NCI-H2029 treated with DMSO at 0.1 percent for 48 hours (cell line): ENCODE data around the gene HDLBP.

Experiments
- DNase-seq: peaks from one replicate; lab custom pipeline; 2025; lab: John Stamatoyannopoulos, UW

Gene HDLBP

DNA sequence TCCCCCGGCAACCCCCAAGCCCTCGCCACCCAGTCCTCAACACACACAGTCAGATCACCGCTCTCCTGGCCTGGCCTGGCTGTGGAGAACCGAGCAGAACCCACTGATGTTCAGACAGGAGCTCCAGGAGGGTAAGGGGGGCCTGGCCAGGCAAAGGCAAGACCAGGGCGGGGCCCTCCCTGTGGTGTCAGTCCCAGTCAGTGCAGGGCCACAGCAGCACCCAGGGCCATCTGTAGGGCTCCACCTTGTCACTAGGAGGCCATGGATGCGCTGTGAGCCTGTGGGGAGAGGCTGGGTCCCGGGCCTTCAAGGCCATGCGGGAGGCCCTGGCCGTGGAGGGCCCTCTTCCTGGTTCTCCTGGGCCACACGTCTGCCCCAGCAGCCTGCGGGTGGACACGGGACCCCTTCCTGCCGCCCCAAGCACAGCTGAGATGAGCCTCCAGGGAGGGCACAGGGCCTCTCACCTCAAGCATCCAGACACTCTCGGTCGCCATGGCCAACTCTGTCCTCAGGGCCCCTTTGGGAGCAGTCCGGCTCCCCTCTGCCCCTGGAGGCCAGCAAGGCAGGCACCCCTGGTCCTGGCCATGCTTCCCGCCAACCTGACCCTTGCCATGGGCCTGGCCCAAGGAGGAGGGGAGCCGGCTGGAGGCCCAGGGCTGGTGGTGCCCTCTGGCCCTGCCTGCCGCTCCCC, 125.0 kb downstream of the HDLBP start:
- no peak for DNase-seq

DNA sequence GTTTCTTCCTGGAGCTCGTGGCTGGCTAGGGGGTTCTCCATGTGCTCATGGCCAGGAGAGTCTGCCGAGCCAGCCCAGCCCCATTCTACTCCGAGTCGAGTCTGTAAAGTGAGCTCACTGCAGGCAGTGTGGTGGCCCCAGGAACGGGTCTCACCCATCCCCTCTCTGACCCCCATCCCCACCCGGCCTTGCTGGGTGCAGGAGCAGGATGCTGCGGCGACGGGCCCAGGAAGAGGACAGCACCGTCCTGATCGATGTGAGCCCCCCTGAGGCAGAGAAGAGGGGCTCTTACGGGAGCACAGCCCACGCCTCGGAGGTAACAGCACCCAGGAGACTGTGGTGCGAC, 125.6 kb downstream of the HDLBP start:
- no peak for DNase-seq

DNA sequence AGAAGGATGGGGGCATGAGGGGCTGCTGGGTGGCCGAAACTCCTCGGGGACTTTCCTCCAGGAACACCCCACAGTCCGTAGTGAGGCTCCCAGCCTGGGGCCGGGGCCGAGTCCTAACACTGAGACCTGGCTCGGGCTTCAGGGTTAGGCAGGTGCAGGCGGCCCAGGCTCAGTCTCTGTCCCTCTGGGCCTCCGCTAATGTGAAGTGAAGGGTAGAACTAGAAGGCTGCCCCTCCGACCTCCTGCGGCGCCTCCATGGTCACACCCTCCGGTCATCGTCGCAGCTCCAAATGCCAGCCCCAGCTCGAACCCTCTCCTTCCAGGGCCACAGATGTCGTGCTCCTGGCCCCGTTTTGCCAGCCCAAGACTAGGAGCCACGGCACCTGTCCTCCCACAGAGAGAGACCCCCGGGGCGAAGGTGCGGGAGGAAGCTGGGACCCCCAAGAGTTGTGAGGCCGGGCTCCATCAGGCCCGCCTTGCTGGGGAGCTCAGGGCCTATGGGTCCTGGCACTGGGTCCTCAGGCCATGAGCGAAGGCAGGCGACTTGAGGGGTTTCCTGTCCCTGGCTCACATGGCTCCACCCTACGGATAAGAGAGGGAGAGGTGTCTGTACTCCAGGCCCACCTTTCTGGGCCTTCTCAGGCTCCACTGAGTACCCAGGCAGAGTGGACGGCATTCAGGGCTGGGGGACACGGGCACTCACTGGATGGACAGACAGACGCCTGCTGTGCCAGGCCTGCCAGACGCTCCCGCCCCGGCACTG, 126.2 kb downstream of the HDLBP start:
- no peak for DNase-seq

DNA sequence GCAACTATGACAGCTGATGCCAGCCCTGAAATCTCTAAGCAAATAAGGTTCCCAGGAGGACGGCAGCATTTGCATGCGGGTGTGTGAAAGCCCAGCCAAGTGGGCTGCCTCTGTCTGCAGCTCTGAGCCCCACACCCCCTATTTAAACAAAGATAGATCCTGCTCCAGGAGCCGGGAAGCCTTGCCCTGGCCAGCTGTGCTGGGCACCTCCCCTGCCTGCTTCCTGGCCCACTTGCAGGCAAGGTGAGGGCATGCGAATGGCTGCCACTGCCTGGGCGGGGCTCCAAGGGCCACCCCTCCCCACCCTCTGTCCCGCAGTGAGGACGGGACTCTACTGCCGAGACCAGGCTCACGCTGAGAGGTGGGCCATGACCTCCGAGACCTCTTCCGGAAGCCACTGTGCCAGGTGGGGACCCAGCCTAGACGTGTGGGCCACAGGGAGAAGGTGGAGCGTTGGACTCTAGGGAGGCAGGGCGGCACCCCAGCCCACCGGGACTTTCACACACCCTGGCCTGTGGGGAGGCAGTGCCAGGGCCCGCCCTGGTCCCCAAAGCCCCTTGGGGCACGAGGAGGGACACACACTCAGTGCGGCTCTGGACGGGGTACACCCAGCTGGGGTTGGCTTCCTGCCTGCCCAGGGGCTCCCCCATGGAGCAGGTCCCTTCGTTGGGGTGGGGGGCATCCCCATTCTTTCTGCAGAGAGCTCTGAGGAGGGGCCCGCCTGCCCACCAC, 126.9 kb downstream of the HDLBP start, which contains the start of gene ANO7:
TSS of gene ANO7 (plus strand) at position 317 of the 732 bp plus-strand sequence. CDS start 1,387 bp downstream, outside the sequence.
- DNase-seq = no peak

DNA sequence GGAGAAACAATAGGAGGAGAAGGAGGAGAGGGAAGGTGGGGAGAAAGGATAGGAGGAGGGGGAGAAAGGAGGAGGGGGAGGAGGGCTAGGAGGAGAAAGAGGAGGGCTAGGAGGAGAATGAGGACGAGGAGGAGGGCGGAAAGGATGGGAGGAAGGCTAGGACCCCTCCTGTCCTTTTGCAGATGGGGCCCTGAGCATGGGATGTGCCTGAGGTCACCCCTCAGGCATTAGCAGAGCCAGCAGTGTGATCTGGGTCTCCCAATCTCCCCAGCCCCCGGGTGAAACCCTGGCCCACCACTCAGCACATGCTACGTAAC, 127.6 kb downstream of the HDLBP start:
- DNase-seq = no peak

DNA sequence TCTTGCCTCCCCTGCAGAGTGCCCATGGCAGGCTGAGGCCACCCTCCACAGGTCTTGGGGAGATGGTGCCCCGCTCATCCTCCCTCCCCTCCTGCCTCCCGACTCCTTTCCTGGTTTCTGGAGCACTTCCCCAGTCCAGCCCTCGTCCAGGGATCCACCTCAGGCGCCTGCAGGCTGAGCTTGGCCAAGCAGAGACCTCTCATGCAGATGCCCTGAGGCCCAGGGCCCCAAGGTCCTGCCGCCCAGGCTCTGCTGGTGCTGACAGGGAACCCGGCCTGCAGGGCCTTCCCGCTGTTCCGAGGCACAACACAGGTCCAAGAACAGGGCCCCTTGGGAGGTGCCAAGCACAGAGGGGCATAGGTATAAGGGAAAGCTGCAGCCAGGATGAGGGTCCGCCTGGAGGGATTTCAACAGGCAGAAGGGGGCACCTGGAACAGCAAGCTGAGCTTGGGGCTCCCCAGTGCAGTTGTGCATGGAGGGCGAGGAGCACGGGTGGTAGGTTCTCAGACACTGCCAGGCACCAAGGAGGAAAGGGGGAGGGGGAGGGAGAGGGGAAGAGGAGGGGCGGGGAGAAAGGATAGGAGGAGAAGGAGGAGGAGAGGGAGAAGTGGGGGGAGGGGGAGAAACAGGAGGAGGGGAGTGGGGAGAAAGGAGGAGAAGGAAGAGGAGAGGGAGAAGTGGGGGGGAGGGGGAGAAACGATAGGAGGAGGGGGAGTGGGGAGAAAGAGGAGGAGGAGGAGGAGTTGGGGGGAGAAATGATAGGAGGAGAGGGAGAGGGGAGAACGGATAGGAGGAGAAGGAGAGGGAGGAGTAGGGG, 128.2 kb downstream of the HDLBP start:
- DNase-seq = no peak

DNA sequence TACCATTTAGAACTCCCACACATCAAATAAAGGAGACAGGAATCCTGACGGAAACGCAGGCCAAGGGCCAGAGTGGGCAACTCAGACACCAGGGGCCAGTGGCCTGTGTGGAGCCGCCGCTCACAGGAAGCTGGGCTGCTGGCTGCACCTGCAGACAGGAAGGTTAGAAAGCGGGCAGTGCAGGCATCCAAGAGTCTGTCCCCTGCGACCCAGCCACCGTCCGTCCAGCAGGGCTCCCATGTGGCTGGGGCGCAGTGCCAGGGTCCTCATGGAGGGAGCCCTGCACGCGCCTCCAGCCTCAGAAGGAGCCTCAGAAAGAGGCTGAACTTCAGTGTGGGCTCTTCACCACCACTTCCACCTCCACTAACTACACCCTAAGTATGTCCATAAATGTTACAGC, 129.5 kb downstream of the HDLBP start:
- no peak for DNase-seq

DNA sequence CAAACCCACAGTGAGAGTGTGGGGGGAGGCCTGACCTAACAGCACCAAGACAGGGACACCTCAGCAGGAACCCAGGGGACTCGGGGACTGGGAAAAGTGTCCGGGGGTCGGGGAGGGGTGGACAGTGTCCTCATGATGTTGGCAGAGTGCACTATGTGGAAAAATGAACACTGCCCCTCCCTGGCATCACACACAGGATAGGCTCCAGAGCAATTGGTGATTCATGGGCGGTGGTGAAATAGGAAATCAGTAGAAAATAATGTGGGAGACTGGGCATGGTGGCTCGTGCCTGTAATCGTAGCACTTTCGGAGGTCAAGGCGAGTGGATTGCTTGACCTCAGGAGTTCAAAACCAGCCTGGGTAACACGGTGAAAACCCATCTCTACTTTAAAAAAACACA, 130.6 kb downstream of the HDLBP start:
- DNase-seq = no peak

DNA sequence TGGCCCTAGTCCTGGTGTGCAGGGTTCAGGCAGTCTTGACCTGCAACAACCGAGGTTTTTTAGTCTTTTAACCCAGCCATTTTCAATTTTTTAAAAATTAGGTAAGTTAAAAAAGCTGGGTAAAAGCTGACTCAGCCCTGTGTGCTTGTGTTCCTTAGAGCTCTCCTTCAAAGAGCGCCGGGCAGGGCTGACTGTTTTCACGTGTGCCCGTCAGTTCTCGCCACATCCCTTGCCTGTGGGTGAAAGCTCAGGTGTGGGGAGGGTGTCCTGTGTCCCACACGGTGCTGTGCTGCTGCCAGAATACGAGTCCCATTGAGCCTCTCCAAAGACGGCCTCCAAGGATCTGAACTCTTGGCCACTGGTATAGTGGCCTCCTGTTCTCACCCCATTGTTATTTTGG, 132.3 kb downstream of the HDLBP start:
- DNase-seq = no peak

DNA sequence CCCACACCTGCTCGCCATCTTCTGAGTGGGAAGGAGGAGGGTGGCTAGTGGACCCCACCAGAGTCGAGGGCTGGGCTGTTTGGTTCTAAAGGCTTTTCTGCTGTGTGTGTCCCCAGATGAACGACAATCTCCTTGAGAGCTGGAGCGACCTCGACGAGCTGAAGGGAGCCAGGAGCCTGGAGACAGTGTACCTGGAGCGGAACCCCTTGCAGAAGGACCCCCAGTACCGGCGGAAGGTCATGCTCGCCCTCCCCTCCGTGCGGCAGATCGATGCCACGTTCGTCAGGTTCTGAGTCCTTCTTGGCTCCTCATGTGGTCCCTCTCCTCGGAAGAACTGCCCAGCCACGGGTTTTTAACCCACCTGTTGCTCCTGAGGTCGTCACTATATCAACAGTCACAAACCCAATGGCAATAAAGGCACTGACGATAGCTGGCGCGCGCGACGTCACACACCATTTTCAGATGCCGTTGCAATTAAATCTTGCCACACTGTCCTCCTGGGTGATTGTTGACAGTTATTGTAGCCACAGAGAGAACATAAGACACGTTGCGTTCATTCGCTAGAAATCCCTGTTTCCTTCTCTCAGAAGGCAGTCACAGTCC, 132.8 kb downstream of the HDLBP start:
- DNase-seq = no peak

DNA sequence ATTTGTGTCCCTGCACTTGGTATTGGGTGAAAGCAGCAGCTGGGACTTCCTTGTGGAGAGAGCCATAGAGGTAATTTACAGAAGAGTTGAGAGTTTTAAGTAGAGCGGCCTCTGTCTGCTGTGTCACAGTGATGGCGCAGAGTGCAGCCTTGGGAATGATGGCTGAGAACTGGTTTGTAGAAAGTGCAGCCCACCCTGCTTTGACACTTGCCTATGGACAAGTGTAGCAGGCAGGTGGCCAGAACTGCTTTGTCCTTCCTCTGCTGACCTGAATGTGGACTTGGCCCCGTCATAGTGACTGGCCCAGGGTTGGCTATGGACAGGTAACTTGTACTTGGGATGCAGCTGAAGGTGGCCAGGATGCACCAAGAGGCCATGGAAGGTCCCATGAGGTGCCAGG, 133.3 kb downstream of the HDLBP start:
- no peak for DNase-seq

DNA sequence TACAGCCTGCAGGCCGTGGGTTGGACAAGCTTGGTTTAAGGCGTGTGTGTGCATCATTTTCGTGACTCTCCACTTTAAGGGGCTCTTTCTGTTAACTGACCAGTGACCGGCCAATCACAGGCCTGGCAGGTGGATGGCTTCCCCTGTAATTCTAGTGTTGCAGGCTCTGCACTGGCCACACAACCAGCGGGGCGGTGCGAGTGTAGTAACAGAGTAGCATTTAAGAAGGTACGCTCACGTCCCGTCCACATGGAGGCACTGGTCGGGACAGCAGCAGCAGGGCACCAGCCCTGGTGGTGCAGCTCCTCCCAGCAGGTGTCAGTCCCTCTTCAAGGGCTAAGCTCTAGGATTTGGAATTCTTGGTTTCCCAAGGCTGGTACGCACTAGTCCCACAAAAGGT, 135.0 kb downstream of the HDLBP start:
- no peak for DNase-seq

DNA sequence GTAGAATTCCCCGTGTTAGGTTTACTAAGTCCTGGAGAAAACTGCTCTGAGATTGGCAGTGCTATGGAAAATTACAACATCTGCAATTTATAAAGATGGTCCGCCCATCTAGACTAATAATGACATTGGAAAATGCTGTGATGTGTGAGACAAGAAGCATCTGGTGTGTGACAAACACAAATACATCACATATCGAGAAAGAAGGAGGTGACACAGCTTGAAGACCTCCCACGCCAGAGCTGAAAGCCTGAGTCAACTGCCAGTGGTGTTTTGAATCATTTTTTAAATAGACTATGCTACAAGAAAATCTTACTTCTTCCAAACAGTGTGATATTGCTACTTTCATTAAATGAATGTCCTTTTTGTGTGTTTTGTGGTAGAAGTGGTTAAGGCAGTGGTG, 135.6 kb downstream of the HDLBP start:
- DNase-seq = no peak

DNA sequence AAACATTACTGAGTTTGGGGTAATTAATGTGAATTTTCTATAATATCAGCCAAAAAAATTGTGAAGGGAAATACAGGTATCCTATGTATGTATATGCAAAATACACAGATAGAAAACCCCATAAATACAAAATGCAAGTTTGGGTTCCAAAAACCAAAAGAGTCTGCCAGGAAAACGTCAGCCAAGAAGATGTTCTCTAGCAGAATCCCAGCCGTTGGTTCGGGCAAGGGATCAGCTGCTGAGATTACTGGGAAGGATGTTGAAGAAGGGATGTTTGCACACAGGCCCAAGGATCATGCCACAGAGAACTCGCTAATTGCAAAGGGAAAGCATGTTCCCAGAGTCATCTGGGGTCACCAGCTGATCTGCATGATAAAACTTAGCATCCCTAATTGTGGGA, 136.5 kb downstream of the HDLBP start:
- DNase-seq = no peak

DNA sequence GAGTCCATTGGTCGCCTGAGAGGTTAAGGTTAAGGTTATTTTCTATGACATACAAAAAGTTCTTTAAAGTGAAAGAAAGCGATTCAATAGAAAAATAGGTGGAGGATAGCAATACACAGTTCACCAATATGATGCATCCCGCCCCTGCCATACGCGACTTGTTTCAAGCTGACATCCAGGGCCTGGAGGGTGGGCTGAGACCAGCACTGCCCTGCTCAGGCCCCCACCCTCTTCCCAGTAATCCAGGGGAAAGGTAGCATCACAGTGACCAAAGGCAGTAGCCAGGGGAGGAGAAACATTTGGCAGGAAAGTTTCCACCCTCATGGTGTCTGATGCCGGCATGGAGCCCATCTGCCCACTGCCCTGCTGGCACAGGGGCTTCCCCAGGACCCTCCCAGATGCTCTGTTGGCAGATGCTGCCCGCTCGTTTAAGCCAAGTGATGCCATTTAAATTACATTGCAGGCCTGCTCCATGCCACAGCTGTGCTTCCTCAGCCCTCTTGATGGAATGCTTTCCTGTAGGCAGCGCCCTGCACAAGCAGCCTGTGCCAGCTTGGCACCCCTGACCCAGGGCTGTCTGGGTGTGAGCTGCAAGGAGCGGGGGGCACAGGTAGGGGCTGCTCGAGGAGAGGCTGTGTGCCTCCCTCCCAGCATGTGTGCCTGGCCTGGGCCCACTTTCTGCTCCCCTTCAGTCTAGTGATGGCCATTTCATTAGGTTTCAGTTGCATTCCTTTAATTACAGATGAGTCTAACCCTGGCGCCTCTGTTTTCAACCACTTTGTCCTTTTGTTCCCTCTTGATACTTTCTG, 137.7 kb downstream of the HDLBP start:
- no peak for DNase-seq
